Measurements from ENCODE around the gene DMRT2. TPM values are rescaled to one million over a fixed set of nuclear protein-coding genes. Genes with fewer than 3 reads are reported as not detected.

DMRT2 gene
- total RNA-seq, 1 experiment from 2014 or later, result 0.61 TPM

- H3K27me3 Mint-ChIP-seq (ENCODE audit: insufficient read depth, unreplicated experiment), result peaks cover 6% of the 10 kb centered on the region
- peaks cover 7% of the 10 kb centered on the region for H3K9me3 Mint-ChIP-seq (ENCODE audit: unreplicated experiment)
- H3K27ac Mint-ChIP-seq (ENCODE audit: unreplicated experiment), result no peak overlapping the region
- BruUV-seq (replicated peaks), result no TSS peak
- no peaks in the 10 kb centered on the region for H3K4me1 ChIP-seq
- ChIA-PET CTCF (no interaction called here), POLR2A (no interaction called here)
- H3K36me3 ChIP-seq (ENCODE audit: control insufficient read depth, insufficient read depth, low read length), result no peaks in the 10 kb centered on the region
- H3K9me3 ChIP-seq, result no peaks in the 10 kb centered on the region
- H3K4me3 ChIP-seq (ENCODE audit: low read depth, low read length), result no peak overlapping the region
- TF ChIP-seq CTCF (IDR thresholded peaks at IDR 0.05; ENCODE audit: insufficient read depth in 1 of 2, low read depth in 1 of 2, low read length in 1 of 2, severe bottlenecking in 1 of 2, unreplicated experiment in 1 of 2), result no peak
- no peaks in the 10 kb centered on the region for H3K4me1 Mint-ChIP-seq (ENCODE audit: low read depth, unreplicated experiment)
- H3K27me3 ChIP-seq (replicated peaks; ENCODE audit: control insufficient read depth, insufficient read depth, low read length), result no peaks in the 10 kb centered on the region
- intact Hi-C loops (cut with micrococcal nuclease; ENCODE audit: unreplicated experiment), result no loop called here
- no peaks in the 10 kb centered on the region for H3K36me3 Mint-ChIP-seq (ENCODE audit: insufficient read depth, unreplicated experiment)
- no peak overlapping the region for H3K4me3 Mint-ChIP-seq (ENCODE audit: unreplicated experiment)
- no peak for DNase-seq
Measured at GRCh38 chr9:1065130-1065529, 15.0 kb downstream of the DMRT2 start.

- no peak for DNase-seq
- Histone ChIP-seq H3K27me3 (replicated peaks; ENCODE audit: control insufficient read depth, insufficient read depth, low read length) (no peaks in the 10 kb centered on the region), H3K36me3 (ENCODE audit: control insufficient read depth, insufficient read depth, low read length) (no peaks in the 10 kb centered on the region), H3K4me3 (ENCODE audit: low read depth, low read length) (no peak overlapping the region), H3K4me1 (no peaks in the 10 kb centered on the region), H3K9me3 (no peaks in the 10 kb centered on the region)
- H3K27me3 Mint-ChIP-seq (ENCODE audit: insufficient read depth, unreplicated experiment), result peaks cover 6% of the 10 kb centered on the region
- H3K4me1 Mint-ChIP-seq (ENCODE audit: low read depth, unreplicated experiment), result no peaks in the 10 kb centered on the region
- ChIA-PET CTCF (no interaction called here), POLR2A (no interaction called here)
- no peak overlapping the region for H3K4me3 Mint-ChIP-seq (ENCODE audit: unreplicated experiment)
- BruUV-seq (replicated peaks), result no TSS peak
- intact Hi-C loops (cut with micrococcal nuclease; ENCODE audit: unreplicated experiment), result no loop called here
- H3K9me3 Mint-ChIP-seq (ENCODE audit: unreplicated experiment), result peaks cover 16% of the 10 kb centered on the region
- no peak overlapping the region for H3K27ac Mint-ChIP-seq (ENCODE audit: unreplicated experiment)
- no peak for TF ChIP-seq CTCF (IDR thresholded peaks at IDR 0.05; ENCODE audit: insufficient read depth in 1 of 2, low read depth in 1 of 2, low read length in 1 of 2, severe bottlenecking in 1 of 2, unreplicated experiment in 1 of 2)
- H3K36me3 Mint-ChIP-seq (ENCODE audit: insufficient read depth, unreplicated experiment), result no peaks in the 10 kb centered on the region
Measured at GRCh38 chr9:1070692-1071091, 20.5 kb downstream of the DMRT2 start.

GRCh38 chr9:1071730-1072129 is 21.6 kb downstream of the DMRT2 start:
- no peak for DNase-seq
- CTCF ChIA-PET, result no interaction called here
- no peak overlapping the region for H3K4me3 Mint-ChIP-seq (ENCODE audit: unreplicated experiment)
- H3K4me3 ChIP-seq (ENCODE audit: low read depth, low read length), result no peak overlapping the region
- no peaks in the 10 kb centered on the region for H3K9me3 ChIP-seq
- H3K4me1 ChIP-seq, result no peaks in the 10 kb centered on the region
- POLR2A ChIA-PET, result no interaction called here
- no peaks in the 10 kb centered on the region for H3K27me3 ChIP-seq (replicated peaks; ENCODE audit: control insufficient read depth, insufficient read depth, low read length)
- H3K36me3 Mint-ChIP-seq (ENCODE audit: insufficient read depth, unreplicated experiment), result no peaks in the 10 kb centered on the region
- H3K27ac Mint-ChIP-seq (ENCODE audit: unreplicated experiment), result no peak overlapping the region
- H3K4me1 Mint-ChIP-seq (ENCODE audit: low read depth, unreplicated experiment), result no peaks in the 10 kb centered on the region
- BruUV-seq (replicated peaks), result no TSS peak
- intact Hi-C loops (cut with micrococcal nuclease; ENCODE audit: unreplicated experiment), result no loop called here
- peaks cover 10% of the 10 kb centered on the region for H3K27me3 Mint-ChIP-seq (ENCODE audit: insufficient read depth, unreplicated experiment)
- no peaks in the 10 kb centered on the region for H3K36me3 ChIP-seq (ENCODE audit: control insufficient read depth, insufficient read depth, low read length)
- no peak for TF ChIP-seq CTCF (IDR thresholded peaks at IDR 0.05; ENCODE audit: insufficient read depth in 1 of 2, low read depth in 1 of 2, low read length in 1 of 2, severe bottlenecking in 1 of 2, unreplicated experiment in 1 of 2)
- peaks cover 16% of the 10 kb centered on the region for H3K9me3 Mint-ChIP-seq (ENCODE audit: unreplicated experiment)

Data from Caco-2 (cell line).